Cardiac fibroblast (primary cell): ENCODE results near the gene PGM5.

Experiments used
- DNase-seq, 2 donors: peaks; one replicate each; pipeline versions ENCODE4 v3.0.0 to v3.0.0-alpha.2; 2010; ENCODE audit warnings: low read depth in 2 of 2
- H3K4me3 ChIP-seq, 2 donors: replicated peaks in 1 of 2; 1 replicate in 1 of 2; 2 replicates in 1 of 2; pipeline ENCODE4 v1.5.1; 2011; ENCODE audit warnings: low read depth in 2 of 2, low read length in 2 of 2, mild to moderate bottlenecking in 2 of 2, moderate library complexity in 1 of 2
- TF ChIP-seq, protein P1 (sequence below): IDR thresholded peaks from one replicate; pipeline ENCODE4 v1.5.1; 2011; ENCODE audit warnings: low read depth, mild to moderate bottlenecking, low read length, inconsistent platforms

PGM5 gene

DNA sequence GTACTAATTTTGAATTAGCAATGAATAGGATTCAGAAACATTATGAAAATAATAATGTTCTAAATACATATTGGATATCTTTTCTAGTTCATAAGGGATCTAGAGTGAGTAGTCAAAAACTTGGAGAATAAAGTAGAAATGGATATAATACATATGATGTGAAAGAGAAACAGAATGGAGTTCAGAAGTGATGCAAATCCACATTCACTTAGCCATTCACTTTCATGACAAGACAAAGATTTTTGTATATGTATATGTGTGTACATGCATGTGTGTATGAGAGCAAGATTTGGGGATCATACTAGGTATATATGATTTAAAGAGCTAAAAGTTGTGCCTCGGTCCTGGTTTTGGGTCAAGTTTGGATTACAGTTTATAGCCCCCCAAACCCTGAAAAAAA, 150.1 kb downstream of the PGM5 start:
- TF ChIP-seq, protein P1, sequence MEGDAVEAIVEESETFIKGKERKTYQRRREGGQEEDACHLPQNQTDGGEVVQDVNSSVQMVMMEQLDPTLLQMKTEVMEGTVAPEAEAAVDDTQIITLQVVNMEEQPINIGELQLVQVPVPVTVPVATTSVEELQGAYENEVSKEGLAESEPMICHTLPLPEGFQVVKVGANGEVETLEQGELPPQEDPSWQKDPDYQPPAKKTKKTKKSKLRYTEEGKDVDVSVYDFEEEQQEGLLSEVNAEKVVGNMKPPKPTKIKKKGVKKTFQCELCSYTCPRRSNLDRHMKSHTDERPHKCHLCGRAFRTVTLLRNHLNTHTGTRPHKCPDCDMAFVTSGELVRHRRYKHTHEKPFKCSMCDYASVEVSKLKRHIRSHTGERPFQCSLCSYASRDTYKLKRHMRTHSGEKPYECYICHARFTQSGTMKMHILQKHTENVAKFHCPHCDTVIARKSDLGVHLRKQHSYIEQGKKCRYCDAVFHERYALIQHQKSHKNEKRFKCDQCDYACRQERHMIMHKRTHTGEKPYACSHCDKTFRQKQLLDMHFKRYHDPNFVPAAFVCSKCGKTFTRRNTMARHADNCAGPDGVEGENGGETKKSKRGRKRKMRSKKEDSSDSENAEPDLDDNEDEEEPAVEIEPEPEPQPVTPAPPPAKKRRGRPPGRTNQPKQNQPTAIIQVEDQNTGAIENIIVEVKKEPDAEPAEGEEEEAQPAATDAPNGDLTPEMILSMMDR = no peak
- DNase-seq = no peak
- no peak overlapping the region for H3K4me3 ChIP-seq

DNA sequence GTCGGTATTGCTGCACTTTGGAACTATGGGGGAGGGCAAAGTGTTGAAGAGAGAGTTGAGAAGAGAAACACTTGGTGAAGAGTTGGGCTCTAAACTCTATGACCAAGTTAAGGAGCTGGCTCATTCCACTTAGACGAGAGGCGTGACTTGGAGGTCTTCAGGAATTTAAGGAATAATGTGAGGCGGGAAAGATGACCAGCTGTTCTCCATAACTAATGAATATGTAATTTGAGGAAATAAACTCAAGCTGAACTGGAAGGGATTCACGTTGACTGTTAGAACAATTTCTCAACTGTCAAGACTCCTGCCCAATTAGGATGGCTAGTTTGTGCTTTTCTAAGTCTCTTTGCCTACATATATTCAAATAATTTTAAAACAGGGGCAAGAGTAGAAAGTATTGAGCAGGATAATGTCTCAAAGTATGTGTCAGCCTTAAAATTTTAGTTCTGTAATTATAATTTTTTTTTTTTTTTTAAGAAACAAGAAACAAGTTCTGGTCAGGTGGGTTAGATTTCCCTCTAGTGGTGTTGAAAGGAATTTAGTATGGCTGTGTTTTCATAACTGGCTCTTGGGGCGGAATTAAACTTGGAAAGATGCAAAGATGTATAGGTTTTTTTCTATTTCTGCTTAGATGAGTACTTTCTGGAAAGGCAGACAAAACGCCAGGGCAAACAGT, 150.9 kb downstream of the PGM5 start:
- TF ChIP-seq, protein P1 = peak; percentile 61
- peak; percentile 50 to 54 for DNase-seq
- H3K4me3 ChIP-seq = no peak overlapping the region

DNA sequence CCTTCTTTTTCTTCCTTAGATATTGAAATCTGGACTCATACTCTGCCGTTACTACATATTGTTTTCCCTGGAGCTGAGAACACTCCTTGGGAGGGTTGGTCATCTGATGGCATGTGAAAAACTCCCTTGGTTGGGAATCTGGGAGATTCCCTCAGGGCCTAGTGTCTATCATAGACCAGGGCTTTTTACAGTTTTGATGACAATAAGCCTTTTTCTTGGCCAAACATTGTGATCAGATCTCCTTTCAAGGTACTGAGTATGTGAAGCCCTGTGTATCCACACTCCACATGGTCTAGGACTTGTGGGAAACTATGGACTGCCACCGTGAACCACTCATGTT, 151.4 kb downstream of the PGM5 start:
- no peak overlapping the region for H3K4me3 ChIP-seq
- no peak for DNase-seq
- TF ChIP-seq, protein P1 = no peak

DNA sequence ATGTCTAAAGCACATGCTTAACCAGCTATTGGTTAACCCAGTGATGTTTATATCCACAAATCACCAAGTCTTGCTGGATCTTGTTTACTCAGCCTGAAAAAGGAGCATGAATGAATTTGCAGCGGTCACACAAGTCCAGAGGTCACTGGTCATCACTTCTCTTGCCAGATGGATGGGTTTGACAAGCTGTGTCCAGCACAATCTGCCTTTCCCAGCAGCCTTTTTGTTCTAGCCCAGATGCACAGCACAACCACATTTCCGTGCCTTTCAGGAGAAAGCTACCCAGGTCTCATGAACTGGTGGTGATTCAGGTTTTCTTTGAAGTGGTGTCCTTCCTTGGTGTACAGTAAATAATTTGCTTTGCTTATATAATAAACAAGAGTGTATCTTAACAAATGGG, 152.1 kb downstream of the PGM5 start:
- no peak for DNase-seq
- no peak overlapping the region for H3K4me3 ChIP-seq
- TF ChIP-seq, protein P1 = no peak

DNA sequence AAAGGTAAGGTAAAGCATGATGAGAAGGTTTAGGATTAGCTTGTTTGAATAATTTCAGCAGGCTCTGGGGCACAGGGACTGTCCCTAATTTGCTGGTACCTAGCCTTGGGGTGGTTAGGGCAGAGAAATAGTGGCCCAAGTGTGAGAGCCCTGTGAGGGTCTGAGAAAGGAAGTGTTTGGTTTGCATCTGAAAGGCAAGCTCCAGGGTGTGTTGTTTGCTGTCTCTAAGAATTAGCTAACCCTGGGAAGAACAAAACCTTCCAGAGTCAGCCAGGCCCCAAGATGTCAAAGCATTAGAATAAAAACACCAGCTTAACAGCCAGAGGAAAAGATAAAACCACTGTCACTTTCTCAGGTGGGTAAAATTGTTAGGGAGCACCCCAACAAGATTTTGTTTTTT, 153.3 kb downstream of the PGM5 start:
- TF ChIP-seq, protein P1 = no peak
- DNase-seq = no peak
- H3K4me3 ChIP-seq = no peak overlapping the region

DNA sequence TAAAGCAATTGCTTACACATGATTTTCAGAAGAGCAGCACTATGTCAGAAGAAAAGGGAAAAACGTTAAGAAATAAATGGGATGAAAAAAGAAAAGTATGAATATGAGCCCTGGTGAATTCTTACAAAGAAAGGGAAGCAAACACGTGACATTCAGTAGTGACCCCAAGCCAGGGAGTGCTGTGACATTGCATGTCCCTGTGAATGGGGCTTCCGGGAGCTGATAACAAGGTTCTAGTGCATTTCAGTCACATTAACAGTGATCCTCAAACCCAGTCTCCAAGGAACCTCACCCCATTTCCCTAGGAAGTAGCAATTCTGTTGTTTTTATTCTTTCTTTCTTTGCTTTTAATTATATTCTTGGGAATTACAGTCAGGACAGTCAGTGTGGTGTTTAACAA, 157.0 kb downstream of the PGM5 start:
- no peak for DNase-seq
- TF ChIP-seq, protein P1 = no peak
- no peak overlapping the region for H3K4me3 ChIP-seq

DNA sequence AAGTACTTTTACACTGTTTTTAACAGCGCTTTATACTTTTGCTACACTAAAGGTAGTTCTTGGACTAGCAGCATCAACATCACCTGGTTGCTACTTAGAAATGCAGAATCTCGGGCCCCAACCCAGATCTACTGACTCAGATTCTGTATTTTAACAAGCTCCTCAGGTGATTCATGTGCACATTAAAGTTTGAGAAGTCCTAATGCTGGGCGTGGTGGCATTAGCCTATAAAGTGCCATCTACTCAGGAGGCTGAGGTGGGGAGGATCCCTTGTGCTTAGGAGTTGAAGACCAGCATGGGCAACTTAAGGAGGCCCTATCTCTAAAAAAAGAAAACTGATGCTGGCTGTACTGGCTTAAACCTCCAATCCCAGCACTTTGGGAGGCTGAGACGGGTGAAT, 157.6 kb downstream of the PGM5 start:
- no peak overlapping the region for H3K4me3 ChIP-seq
- DNase-seq = no peak
- TF ChIP-seq, protein P1 = no peak
